GM19240 (cell line): Measurements from ENCODE around the gene FOXD2.

ENCODE experiments used
- DNase-seq: peaks from one replicate; pipeline ENCODE4 v3.0.0; 2011; ENCODE audit warnings: low spot score; ENCODE audit not compliant: insufficient read length

The FOXD2 gene

DNA sequence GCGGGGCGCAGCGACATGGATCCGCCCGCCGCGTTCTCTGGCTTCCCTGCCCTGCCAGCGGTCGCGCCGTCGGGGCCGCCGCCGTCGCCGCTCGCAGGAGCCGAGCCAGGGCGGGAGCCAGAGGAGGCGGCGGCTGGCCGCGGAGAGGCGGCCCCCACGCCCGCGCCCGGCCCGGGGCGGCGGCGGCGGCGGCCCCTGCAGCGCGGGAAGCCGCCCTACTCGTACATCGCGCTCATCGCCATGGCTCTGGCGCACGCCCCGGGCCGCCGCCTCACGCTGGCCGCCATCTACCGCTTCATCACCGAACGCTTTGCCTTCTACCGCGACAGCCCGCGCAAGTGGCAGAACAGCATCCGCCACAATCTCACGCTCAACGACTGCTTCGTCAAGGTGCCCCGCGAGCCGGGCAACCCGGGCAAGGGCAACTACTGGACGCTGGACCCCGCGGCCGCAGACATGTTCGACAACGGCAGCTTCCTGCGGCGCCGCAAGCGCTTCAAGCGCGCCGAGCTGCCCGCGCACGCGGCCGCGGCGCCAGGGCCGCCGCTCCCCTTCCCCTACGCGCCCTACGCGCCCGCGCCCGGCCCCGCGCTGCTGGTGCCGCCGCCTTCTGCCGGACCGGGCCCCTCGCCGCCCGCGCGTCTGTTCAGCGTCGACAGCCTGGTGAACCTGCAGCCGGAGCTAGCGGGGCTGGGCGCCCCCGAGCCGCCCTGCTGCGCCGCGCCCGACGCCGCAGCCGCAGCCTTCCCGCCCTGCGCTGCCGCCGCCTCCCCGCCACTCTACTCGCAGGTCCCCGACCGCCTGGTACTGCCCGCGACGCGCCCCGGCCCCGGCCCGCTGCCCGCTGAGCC is 21.3 kb upstream of the FOXD2 start:
- DNase-seq, result no peak

DNA sequence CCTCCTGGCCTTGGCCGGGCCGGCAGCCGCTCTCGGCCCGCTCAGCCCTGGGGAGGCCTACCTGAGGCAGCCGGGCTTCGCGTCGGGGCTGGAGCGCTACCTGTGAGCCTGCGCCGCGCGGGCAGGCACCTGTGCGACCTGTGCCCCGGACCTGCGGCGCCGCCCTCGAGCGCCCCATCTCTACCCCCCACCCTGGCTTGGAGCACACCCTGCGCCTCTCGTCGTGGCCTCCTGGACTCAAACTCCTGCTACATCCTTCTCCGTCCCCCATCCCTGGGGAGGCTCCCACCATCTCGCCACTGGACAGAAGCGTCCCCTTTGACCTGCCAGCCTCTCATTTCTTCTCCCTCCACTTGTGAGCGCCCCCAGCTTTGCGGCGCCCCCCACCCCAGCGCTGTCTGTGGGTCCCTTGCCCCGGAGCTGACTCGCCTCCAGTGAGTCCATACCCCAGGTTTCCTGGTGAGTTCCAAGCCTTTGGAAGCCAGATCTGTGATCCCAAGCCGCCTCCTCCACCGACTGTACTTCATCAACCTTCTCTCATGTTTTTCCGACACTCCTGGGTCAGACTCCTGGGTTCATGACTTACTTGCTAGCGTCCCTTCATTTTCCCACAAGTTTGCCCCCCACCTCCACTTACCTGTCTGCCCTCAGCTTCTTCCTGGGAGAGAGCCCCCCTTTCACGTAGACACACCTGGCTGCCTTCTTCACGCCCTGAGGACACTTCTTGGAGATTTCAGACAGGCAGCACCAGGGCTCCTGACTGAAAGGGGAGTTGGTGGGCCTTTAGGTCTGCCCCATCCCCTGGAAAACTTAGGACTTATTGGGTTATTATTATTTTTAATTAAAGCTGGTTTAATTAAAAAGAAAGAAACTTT is 20.4 kb upstream of the FOXD2 start:
- no peak for DNase-seq

GRCh38 chr1:47418122-47418521 is 19.7 kb upstream of the FOXD2 start:
- no peak for DNase-seq

DNA sequence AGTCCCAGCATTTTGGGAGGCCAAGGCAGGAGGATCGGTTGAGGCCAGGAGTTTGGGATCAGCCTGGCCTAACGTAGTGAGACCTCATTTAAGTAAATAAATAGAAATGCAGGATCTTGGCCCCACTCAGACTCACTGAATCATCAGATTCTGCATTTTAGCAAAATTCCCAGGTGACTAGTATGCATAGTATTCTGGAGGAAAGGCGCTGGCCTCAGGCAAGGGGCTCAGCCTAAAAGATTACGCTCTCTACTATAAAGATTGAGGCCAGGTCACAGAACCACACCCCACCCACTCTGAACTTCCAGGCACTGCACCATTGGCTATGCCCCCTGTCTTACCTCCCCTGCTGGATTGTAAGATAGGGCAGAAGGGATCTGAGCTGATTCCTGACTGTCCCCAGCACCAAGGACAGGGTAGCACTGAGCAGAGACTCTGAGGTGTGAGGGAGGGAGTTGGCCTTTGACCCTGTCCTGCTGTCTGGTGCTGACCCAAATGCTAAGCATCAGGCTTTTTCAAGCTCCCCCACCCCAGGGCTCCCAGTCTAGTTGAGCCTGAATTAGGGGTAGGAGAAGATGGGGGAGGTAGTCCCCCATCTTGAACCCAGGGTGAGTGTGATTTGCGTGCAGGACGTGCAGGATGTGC is 19.0 kb upstream of the FOXD2 start:
- DNase-seq, result no peak

DNA sequence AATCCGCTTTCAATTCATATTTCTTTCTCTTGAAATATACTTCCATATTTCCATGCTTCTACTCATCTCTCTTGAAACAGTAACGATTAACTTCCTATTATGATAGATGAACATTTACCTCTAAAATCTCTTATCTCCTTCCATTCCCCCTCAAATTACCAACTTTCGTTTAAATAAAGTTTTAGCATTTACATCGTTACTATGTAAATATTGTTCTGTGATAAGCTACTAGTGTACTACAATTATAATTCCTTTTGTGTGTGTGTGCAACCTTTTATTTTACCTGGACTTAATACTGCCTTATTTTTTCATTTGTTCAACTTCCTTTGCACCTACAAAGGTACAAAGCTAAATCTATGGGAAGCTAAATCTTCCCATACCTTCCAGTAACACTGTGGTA is 17.3 kb upstream of the FOXD2 start:
- DNase-seq, result no peak

- DNase-seq, result no peak
Measured at GRCh38 chr1:47423872-47424271, 14.0 kb upstream of the FOXD2 start.

- no peak for DNase-seq
Measured at GRCh38 chr1:47424336-47424982, 13.4 kb upstream of the FOXD2 start.

GRCh38 chr1:47431534-47431933 is 6.3 kb upstream of the FOXD2 start:
- no peak for DNase-seq

DNA sequence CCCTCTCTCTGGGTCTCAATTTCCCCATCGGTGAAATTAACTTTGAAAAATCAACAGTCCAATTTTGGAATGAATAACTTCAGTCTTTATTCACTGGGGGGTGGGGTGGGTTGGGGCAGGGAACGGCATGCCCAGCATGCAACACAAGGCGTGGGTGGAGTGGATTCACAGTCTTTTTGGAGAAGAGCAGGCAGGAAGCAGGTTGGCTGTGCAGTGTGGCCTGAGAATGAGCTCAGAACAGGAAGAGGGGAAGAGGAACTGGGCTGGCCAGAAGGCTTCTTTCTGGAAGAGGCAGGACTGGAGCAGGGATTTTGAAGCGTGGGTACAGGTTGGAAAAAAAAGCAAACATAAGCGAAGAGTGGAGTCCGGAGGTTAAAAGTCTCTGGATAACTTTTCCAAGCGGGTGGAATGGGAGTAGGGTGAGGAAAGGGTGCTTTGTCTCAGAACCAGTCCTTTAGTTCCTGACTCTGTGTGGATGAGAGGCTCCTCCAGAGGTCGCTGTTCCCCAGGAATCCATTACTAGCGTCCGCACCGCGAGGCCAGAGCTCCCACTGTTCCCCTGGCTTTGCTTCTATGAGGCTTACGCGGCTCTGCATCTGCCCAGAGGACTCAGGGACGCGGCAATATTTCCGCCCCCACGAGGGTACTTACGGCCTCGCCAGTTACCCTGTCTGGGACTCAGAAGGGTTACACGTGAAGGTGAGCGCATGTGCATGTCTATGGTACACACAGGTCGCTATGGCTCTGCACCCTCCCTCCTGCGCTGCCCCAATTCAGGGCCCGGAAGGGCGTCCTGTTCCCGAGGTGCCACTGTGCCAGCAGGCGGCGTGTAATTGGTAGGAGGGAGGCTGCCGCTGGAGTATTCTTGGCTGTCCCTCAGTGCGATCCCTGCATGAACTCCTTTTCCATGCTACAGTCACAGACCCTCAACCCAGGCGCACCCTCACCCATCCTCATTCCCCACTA is 5.5 kb upstream of the FOXD2 start:
- no peak for DNase-seq

GRCh38 chr1:47433037-47433421 is 4.8 kb upstream of the FOXD2 start:
- no peak for DNase-seq

GRCh38 chr1:47433477-47434050 is 4.3 kb upstream of the FOXD2 start:
- DNase-seq, result no peak

GRCh38 chr1:47434051-47434842 is 3.6 kb upstream of the FOXD2 start:
- no peak for DNase-seq

GRCh38 chr1:47435506-47436303 is 2.1 kb upstream of the FOXD2 start:
- no peak for DNase-seq

DNA sequence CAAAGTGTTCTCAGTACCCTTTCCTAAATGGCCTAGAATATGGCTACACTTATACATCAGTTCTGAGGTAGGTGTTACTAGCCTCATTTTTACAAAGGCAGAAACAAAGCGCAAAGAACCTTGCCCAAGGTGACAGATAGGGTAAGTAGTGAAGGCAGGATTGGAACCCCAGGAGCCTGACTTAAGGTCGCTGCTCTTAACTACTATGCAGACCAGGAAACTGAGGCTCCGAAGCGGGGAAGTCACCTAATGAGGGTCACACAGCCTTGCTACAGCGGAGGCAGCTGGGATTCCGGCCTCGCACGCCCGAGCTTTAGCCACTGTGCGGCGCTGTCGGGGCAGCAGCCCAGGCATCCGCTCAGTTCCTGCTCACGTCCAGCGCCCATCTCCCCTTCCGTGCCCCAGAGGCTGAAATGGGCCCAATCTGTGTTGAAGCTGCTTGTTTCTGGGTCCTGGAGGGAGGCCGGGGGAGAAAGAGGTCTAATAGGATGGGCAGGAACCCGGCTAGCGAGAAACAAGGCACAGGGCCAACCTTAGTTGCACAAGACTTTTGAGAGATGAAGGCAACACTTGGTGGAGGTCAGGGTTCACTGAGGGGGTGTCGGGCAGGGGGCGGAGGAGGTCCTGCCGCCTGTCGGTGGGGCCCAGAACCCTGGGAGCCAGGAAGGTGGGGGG is 1.4 kb upstream of the FOXD2 start:
- peak; percentile 83 for DNase-seq

DNA sequence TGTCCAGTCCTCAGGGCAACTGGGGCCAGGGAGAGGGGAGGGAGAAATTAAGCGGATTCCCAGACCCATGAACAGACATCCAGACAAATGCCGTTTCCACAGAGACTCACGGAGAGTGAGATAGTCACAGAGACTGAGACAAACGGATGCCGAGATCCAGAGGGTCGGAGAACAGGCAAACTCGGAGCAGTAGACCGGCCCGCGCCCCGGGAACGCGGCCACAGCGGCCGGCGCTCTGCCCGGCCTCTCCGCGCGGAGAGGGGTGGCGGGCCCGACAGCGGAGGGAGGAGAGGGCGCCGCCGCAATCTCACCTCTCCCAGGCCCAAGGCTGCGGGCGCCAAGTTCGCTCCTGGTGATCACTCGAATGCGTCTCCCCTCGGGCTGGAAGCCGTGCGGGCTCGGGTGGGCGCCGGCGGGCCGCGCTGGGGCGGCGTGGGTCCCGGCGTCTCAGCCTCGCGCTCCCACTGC is 831 bp upstream of the FOXD2 start:
- DNase-seq, result no peak

GRCh38 chr1:47438165-47439016 is 547 bp downstream of the FOXD2 start:
- no peak for DNase-seq
